ENCODE data around the gene CNBP. TPM values are rescaled to one million over a fixed set of nuclear protein-coding genes. Genes with fewer than 3 reads are reported as not detected.
A peak's percentile ranks its signal among the peaks of the same experiment; 100 is the strongest.
"Not testable (repeated sequence)": the region's sequence is repeated elsewhere in the genome, so short reads cannot be mapped to it uniquely, and the experiment has no call there.

Gene CNBP
- total RNA-seq: 100 to 1,000 TPM; 282 to 299 TPM

DNA sequence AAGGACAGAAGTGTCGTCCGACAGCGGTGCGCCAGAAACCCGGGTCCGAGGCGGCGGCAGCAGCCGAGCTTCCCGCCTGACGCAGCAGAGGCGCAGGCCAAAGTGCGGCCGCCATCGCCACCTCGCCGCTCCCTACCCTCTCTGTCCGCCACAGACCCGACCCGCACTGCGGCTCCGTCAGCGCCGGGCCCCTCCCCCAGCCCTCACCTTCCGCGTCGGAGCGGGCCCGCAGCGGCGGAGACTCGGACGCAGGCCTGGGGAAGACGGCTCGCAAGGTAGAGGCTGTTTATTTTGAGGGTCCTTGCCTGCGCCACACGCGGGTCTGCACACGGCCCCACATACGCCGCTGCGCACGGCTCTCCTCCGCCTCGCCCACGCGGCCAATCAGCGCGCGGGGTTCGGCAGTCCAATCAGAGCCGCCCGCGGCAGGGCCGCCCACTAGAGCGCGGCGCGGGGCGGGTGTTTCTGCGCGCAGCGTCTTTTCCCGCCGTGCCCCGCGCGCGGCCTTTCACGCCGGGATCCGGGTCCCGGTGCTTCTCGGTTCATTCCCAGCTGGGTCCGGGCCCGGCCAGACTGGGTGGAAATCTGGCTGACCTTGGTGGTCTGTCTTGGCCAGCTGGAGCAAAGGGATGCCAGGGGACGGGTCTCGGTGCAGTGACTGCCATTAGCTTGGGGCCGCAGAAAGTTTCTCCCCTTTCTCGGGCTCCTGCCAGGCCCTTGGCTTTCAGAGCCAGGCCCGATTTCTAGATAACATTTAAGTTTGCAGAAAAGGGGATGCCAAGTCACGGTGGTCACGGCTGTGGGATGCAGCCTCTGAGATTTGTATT lies at the start of gene CNBP:
CNBP (minus strand) TSS at position 328 of the 827 bp plus-strand sequence. CDS start 12,139 bp downstream, outside the sequence.
- ATAC-seq (peak; percentile 98), DNase-seq (ENCODE audit: low spot score in 2 of 2) (peak; percentile 93 to 94)
- Mint-ChIP-seq H3K27ac (peak within 1 kb of the TSS; percentile 94 to 99), H3K36me3 (peaks cover 36 to 45% of the 10 kb centered on the region in 2 donors), H3K9me3 (no peaks in the 10 kb centered on the region)

DNA sequence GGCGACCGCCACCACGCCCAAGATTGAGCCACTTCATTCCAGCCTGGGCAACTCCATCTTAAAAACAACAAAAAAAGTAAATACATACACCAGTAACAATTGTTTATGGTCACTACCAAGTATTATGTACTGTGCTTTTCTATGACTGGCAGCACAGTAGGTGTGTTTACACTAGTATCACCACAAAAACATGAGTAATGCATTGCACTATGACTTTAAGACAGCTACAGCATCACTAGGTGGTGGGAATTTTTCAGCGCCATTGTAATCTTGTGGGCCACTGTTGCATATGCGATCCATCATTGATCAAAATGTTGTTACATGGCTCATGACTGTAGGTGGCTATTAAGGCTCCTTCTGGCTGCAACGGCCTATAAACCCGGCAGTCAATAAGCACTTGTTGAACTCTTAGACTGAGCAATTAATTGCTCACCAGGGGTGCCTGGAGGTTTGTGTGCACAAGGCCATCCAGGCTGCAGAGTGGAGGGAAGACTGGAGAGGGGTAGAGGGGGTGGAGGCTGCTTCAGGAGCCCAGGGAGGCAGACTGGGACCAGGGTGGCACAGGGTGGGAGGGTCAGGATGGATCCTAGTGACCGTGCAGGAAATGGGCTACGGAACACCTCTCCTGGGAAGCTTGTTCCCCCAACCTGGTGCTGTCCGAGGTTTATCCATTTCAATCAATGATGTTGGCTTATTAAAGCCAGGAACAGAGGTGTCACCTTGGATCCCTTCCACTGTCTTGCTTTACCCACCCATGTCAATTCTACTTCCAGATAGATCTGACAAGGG lies 47.8 kb upstream of the CNBP start:
- H3K36me3 Mint-ChIP-seq: no peaks in the 10 kb centered on the region
- H3K9me3 Mint-ChIP-seq: no peaks in the 10 kb centered on the region
- no peak overlapping the region for H3K27ac Mint-ChIP-seq
- DNase-seq (ENCODE audit: low spot score in 2 of 2): no peak
- ATAC-seq: peak in 1 of 2 donors; percentile 60

DNA sequence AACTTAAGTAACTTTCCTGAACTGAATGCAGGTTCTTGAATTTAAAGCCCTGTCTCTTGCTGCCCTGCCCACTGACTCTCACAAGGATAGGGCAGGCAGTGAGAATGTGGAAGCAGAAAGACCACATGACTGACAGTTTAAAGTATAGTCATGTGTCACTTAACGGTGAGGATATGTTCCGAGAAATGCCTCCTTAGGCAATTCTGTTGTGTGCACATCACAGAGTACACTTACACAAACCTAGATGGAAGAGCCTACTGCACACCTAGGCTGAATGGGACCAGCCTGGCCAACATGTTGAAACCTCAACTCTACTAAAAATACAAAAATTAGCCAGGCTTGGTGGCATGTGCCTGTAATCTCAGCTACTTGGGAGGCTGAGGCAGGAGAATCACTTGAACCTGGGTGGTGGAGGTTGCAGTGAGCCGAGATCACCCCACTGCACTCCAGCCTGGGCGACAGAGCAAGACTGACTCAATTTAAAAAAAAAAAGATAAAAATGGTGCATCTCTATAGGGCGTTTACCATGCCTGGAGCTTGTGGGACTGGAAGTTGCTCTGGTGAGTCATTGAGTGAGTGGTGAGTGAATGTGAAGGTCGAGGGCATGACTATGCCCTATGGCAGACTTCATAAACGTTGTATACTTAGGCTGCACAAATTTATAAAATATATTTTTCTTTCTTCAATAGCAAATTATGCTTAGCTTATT lies 46.8 kb upstream of the CNBP start:
- DNase-seq (ENCODE audit: low spot score in 2 of 2): peak in 1 of 2 donors; percentile 61
- Mint-ChIP-seq H3K27ac (peak overlapping the region; percentile 7 to 88), H3K36me3 (no peaks in the 10 kb centered on the region), H3K9me3 (no peaks in the 10 kb centered on the region)
- ATAC-seq: peak; percentile 97 to 98

DNA sequence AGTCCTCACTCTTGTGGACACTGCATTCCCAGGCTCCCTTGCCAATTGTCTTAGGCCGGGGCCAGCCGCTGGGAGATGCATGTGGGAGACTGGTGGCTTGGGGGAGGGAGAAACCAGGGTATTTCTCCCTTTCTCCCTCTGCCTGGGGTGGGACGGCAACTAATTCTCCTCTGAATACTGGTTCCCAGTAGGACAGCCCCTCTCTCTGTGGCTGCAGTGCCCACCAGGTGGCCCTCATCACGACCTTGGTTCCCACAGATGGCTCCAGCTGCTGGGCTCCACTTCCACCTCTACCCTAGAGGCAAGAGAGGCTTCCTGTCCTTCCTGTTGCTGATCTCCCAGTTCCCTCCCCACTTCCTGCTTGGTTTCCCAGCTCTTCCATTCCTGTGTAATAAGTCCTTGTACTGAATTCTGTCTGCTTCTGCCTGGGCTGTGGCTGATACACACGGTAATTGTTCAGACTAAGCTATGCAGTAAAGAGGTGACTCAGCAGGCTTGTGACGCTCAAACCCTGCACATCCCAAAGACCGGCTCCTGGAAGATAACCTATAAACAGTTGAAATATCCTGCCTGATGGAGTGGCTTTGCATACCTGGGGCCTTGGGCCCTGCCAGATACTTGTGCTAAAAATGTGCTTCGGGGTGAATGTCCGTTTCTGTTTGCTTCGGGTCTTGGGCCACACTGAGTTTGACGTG lies 45.3 kb upstream of the CNBP start:
- Mint-ChIP-seq H3K27ac (no peak overlapping the region), H3K36me3 (no peaks in the 10 kb centered on the region), H3K9me3 (no peaks in the 10 kb centered on the region)
- no peak for ATAC-seq
- no peak for DNase-seq (ENCODE audit: low spot score in 2 of 2)

DNA sequence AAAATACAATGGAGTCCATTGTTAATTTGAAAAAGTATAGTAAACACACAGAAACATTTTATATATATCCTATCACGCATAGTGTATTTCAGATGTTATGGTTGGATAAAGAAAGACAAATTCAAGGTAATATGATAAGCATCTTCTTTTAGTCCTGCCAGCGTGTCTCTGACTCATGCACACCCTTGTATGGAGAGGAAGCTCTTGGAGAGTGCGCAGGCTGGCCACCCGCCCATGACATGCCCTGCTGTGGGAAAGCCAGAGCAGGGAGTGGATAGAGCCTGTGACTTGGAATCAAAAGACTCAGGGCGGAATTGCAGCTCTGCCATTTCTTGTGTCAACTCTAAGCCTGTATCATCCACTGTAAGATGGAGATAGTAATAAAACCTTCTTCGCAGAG lies 42.7 kb upstream of the CNBP start:
- ATAC-seq (no peak), DNase-seq (ENCODE audit: low spot score in 2 of 2) (no peak)
- Mint-ChIP-seq H3K9me3 (no peaks in the 10 kb centered on the region), H3K36me3 (no peaks in the 10 kb centered on the region), H3K27ac (no peak overlapping the region)

DNA sequence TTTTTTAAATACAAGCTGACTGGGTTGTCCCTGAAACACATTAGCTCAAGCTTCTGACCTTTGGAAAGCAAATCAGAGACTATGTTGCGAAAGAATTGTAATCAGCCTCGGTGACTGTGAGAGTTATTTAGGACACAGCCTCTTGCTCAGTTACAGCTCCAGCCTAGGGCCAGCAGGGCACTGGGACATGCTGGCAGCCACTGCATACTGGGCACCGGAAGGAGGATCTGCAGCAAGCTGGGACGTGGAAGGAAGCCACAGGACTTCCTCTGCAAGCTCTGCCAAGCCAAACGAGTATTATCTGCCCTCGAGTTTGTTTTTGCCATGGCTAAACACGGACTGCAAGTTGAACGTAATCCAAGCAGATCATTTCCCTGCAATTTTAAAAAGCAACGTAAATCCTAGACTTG lies 41.3 kb upstream of the CNBP start:
- H3K36me3 Mint-ChIP-seq: no peaks in the 10 kb centered on the region
- no peaks in the 10 kb centered on the region for H3K9me3 Mint-ChIP-seq
- ATAC-seq: peak in 1 of 2 donors; percentile 95
- peak overlapping the region; percentile 39 to 75 for H3K27ac Mint-ChIP-seq
- no peak for DNase-seq (ENCODE audit: low spot score in 2 of 2)

DNA sequence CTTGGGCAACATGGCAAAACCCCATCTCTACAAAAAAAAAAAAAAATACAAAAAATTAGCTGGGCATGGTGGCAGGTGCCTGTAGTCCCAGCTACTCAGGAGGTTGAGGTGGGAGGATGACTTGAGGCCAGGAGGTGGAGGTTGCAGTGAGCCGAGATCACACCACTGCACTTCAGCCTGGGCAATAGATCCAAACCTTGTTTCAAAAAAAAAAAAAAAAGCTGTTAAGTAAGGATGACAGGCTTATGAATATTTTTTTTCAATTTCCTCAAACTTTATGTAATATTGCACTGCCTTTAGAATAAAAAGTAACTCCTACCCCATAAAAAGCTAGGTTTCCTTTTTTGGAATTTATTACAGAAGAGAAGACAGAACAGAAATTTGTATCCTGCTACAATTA lies 40.7 kb upstream of the CNBP start:
- ATAC-seq: not testable (repeated sequence)

GRCh38 chr3:129218742-129219141 lies 35.0 kb upstream of the CNBP start:
- no peaks in the 10 kb centered on the region for H3K36me3 Mint-ChIP-seq
- DNase-seq (ENCODE audit: low spot score in 2 of 2): no peak
- H3K27ac Mint-ChIP-seq: no peak overlapping the region
- no peaks in the 10 kb centered on the region for H3K9me3 Mint-ChIP-seq
- no peak for ATAC-seq

More for the DNA sequence above, 40.7 kb upstream of the CNBP start:
- not testable (repeated sequence) for H3K36me3 Mint-ChIP-seq; H3K27ac Mint-ChIP-seq; DNase-seq (ENCODE audit: low spot score in 2 of 2); H3K9me3 Mint-ChIP-seq

DNA sequence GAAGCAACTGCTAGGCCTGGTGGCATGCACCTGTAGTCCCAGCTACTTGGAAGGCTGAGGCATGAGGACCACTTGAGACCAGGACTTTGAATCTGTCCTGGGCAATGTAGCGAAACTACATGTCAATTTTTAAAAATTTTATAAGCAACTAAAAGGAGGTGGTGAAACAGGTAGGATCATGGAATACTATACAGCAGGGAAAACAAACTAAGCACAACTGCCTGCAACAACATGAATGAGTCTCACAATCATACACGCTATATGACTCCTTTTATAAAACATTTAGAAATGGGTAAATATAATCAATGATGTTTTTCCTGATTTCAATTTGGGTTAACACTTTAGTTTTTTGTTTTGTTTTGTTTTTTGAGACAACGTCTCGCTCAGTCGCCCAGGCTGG lies 29.5 kb upstream of the CNBP start:
- H3K9me3 Mint-ChIP-seq: no peaks in the 10 kb centered on the region
- DNase-seq (ENCODE audit: low spot score in 2 of 2): no peak
- H3K27ac Mint-ChIP-seq: no peak overlapping the region
- no peak for ATAC-seq
- no peaks in the 10 kb centered on the region for H3K36me3 Mint-ChIP-seq

- H3K9me3 Mint-ChIP-seq: no peaks in the 10 kb centered on the region
- no peak for ATAC-seq
- H3K36me3 Mint-ChIP-seq: no peaks in the 10 kb centered on the region
- no peak overlapping the region for H3K27ac Mint-ChIP-seq
- DNase-seq (ENCODE audit: low spot score in 2 of 2): no peak
Measured at GRCh38 chr3:129211772-129212171, 28.1 kb upstream of the CNBP start.

- Mint-ChIP-seq H3K36me3 (no peaks in the 10 kb centered on the region), H3K9me3 (no peaks in the 10 kb centered on the region), H3K27ac (no peak overlapping the region)
- no peak for ATAC-seq
- DNase-seq (ENCODE audit: low spot score in 2 of 2): no peak
Measured at GRCh38 chr3:129211345-129211744, 27.6 kb upstream of the CNBP start.

DNA sequence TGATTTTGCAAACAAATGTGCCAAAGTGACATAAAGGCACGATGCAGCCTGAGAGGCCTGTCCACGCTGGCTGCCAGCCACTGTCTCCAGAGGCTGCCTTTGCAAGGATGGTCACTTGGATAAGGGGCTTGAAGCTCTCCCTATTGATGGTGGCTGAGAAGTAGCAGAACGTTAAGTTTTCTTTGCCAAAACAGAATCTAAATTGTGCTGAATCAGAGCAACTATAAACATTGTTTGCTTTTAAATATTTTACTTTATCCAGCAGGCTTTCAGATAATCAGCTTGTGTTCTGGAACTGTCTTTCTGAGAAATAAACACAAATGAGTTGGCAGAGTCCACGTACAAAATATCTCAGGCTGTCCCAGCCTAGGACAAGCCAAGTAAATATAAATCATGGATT lies 23.8 kb upstream of the CNBP start:
- DNase-seq (ENCODE audit: low spot score in 2 of 2) (no peak), ATAC-seq (no peak)
- H3K36me3 Mint-ChIP-seq: no peaks in the 10 kb centered on the region
- no peak overlapping the region for H3K27ac Mint-ChIP-seq
- no peaks in the 10 kb centered on the region for H3K9me3 Mint-ChIP-seq

DNA sequence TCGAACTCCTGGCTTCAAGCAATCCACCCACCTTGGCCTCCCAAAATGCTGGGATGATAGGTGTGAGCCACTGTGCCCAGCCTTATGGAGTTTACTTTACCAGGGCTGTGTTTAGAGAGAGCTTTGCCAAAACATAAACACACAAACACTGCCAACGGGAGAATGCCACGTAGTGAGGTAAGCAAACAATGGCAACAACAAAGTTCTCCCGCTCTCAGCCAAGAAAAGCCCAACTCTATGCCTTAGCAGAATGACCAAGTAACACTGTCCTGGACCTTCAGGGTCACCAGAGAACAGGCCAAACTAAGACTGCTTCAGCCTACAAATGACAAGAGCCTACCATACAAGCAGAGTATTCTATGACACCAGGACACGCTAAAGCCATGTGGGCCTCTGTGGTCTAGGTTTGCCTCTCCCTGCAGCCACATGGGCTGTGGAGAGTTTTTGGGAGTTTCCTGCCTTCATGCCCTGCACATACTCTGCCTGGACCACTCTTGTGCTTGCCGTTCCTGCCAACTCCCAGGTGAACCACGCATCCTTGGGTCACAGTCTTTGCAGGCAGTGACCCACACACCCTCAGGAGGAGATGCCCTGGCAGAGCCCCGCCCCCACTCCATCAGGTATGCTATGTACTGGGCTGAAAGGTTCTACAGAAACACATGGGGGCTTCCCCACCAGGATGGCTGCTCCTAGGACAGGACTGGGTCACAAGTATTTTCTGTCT lies 21.6 kb upstream of the CNBP start:
- no peak overlapping the region for H3K27ac Mint-ChIP-seq
- H3K36me3 Mint-ChIP-seq: no peaks in the 10 kb centered on the region
- no peak for ATAC-seq
- no peak for DNase-seq (ENCODE audit: low spot score in 2 of 2)
- H3K9me3 Mint-ChIP-seq: no peaks in the 10 kb centered on the region

- DNase-seq (ENCODE audit: low spot score in 2 of 2) (no peak), ATAC-seq (no peak)
- no peak overlapping the region for H3K27ac Mint-ChIP-seq
- H3K36me3 Mint-ChIP-seq: no peaks in the 10 kb centered on the region
- no peaks in the 10 kb centered on the region for H3K9me3 Mint-ChIP-seq
Measured at GRCh38 chr3:129204473-129204872, 20.8 kb upstream of the CNBP start.

GRCh38 chr3:129199366-129199765 lies 15.7 kb upstream of the CNBP start:
- DNase-seq (ENCODE audit: low spot score in 2 of 2): no peak
- Mint-ChIP-seq H3K36me3 (no peaks in the 10 kb centered on the region), H3K9me3 (no peaks in the 10 kb centered on the region), H3K27ac (no peak overlapping the region)
- no peak for ATAC-seq

DNA sequence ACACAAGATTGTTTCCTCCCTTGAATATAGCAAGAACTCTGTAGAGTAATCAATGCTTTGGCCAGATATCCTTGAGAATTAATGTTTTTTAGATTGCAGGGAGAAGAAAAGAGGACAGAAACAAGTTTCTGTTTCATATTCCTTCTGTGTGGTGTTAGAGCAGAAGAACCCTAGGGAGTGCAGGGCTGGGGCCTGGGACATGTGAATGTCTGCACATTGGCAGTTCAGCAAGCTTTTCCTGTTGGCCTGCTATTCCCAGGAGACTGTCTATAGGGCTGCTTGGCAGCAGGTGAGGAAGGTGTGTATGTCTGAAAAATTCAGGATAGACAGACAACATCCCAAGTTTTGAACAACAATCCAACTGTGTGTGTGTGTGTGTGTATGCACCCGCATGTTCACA lies 13.6 kb upstream of the CNBP start:
- ATAC-seq (no peak), DNase-seq (ENCODE audit: low spot score in 2 of 2) (no peak)
- Mint-ChIP-seq H3K9me3 (no peaks in the 10 kb centered on the region), H3K27ac (no peak overlapping the region), H3K36me3 (no peaks in the 10 kb centered on the region)

Measured in activated naive CD4-positive, alpha-beta T cell treated with anti-CD3 and anti-CD28 coated beads, Interleukin-2, amount 50 U/mL, for 72 hours (primary cell).